ENCODE measurements around the gene KCNK17.

The KCNK17 gene

DNA sequence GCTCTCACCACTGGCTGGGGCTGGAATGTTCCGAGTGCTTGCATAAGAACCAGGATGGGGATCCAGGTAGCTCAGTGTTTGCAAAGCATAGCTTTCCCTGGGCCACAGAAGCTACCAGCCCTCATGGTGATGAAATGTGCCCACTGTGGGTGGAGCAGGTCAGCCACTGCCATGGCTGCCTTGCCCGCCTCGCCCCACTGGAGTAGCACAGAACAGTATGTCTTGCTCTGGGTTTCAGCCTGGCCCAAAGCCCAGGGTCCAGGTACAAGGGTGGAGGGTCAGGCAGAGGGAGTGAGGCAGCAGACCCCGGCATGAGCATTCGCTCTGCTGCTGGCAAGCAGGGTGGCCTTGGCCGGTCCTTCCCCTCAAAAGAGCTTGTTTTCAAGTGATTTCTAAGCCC lies 34.7 kb downstream of the KCNK17 start:
- Histone ChIP-seq H3K4me1 (ENCODE audit: insufficient read depth, low read length, poor library complexity, severe bottlenecking) (peaks cover 3% of the 10 kb centered on the region), H3K9me2 (replicated peaks; ENCODE audit: low read depth, low read length) (no peaks in the 10 kb centered on the region), H3K9me3 (ENCODE audit: insufficient read depth, low read depth, low read length) (no peaks in the 10 kb centered on the region), H2AFZ (ENCODE audit: low read length) (no peak overlapping the region), H3K36me3 (ENCODE audit: insufficient read depth, low read length) (no peaks in the 10 kb centered on the region), H3F3A (ENCODE audit: low read depth) (no peaks in the 10 kb centered on the region), H3K4me2 (ENCODE audit: low read depth, low read length, poor library complexity, severe bottlenecking) (no peak overlapping the region), H3K79me2 (ENCODE audit: insufficient read depth, low read length) (no peaks in the 10 kb centered on the region), H3K9ac (ENCODE audit: low read depth, low read length, poor library complexity, severe bottlenecking) (no peak overlapping the region), H4K20me1 (ENCODE audit: insufficient read depth, low read length, poor library complexity, severe bottlenecking) (no peaks in the 10 kb centered on the region), H3K4me3 (ENCODE audit: low read length, poor library complexity, severe bottlenecking) (no peak overlapping the region), H3K27me3 (ENCODE audit: insufficient read depth, low read length, poor library complexity, severe bottlenecking) (no peaks in the 10 kb centered on the region)
- TF ChIP-seq, protein P1, sequence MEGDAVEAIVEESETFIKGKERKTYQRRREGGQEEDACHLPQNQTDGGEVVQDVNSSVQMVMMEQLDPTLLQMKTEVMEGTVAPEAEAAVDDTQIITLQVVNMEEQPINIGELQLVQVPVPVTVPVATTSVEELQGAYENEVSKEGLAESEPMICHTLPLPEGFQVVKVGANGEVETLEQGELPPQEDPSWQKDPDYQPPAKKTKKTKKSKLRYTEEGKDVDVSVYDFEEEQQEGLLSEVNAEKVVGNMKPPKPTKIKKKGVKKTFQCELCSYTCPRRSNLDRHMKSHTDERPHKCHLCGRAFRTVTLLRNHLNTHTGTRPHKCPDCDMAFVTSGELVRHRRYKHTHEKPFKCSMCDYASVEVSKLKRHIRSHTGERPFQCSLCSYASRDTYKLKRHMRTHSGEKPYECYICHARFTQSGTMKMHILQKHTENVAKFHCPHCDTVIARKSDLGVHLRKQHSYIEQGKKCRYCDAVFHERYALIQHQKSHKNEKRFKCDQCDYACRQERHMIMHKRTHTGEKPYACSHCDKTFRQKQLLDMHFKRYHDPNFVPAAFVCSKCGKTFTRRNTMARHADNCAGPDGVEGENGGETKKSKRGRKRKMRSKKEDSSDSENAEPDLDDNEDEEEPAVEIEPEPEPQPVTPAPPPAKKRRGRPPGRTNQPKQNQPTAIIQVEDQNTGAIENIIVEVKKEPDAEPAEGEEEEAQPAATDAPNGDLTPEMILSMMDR (conservative IDR thresholded peaks at IDR 0.05; ENCODE audit: low read length), result no peak
- no peak for TF ChIP-seq EZH2phosphoT487 (IDR thresholded peaks at IDR 0.05; ENCODE audit: borderline replicate concordance)

DNA sequence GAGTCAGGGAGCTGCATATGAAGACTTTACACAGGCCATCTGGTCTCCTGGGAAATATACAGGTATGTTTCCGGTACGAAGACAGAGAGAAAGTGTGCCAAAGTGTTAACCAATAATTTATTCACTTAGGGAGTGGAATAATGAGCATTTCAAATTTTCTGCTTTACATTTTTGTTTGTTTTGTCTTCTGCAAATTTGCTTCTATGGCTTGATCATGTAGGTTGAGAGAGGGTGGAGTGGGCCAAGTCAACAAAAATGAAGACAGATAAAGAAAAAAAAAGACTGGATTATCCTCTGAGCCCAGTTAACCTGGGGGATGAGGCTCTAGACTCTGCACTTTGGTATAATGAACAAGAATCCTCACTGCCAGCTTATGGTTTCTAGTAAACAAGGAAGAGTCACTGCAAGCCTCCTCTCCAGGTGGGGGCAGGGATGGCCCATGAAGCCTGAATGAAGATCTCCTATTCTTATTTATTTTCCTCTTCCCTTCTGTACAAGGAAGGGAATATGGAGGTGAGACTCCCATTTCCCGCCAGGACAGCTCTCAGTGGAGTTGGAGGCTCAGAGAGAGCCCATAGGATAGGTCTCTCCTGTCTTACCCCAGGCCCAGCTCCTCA lies 37.7 kb downstream of the KCNK17 start:
- no peak overlapping the region for H3K9ac ChIP-seq (ENCODE audit: low read depth, low read length, poor library complexity, severe bottlenecking)
- H3K9me2 ChIP-seq (replicated peaks; ENCODE audit: low read depth, low read length), result no peaks in the 10 kb centered on the region
- H3K9me3 ChIP-seq (ENCODE audit: insufficient read depth, low read depth, low read length), result no peaks in the 10 kb centered on the region
- no peaks in the 10 kb centered on the region for H3F3A ChIP-seq (ENCODE audit: low read depth)
- no peak overlapping the region for H3K4me3 ChIP-seq (ENCODE audit: low read length, poor library complexity, severe bottlenecking)
- peaks cover 3% of the 10 kb centered on the region for H3K4me1 ChIP-seq (ENCODE audit: insufficient read depth, low read length, poor library complexity, severe bottlenecking)
- no peaks in the 10 kb centered on the region for H3K79me2 ChIP-seq (ENCODE audit: insufficient read depth, low read length)
- no peaks in the 10 kb centered on the region for H4K20me1 ChIP-seq (ENCODE audit: insufficient read depth, low read length, poor library complexity, severe bottlenecking)
- no peak overlapping the region for H2AFZ ChIP-seq (ENCODE audit: low read length)
- TF ChIP-seq EZH2phosphoT487 (IDR thresholded peaks at IDR 0.05; ENCODE audit: borderline replicate concordance), result no peak
- TF ChIP-seq, protein P1 (conservative IDR thresholded peaks at IDR 0.05; ENCODE audit: low read length), result no peak
- no peaks in the 10 kb centered on the region for H3K27me3 ChIP-seq (ENCODE audit: insufficient read depth, low read length, poor library complexity, severe bottlenecking)
- no peak overlapping the region for H3K4me2 ChIP-seq (ENCODE audit: low read depth, low read length, poor library complexity, severe bottlenecking)
- H3K36me3 ChIP-seq (ENCODE audit: insufficient read depth, low read length), result no peaks in the 10 kb centered on the region

- no peaks in the 10 kb centered on the region for H3K27me3 ChIP-seq (ENCODE audit: insufficient read depth, low read length, poor library complexity, severe bottlenecking)
- no peaks in the 10 kb centered on the region for H3K79me2 ChIP-seq (ENCODE audit: insufficient read depth, low read length)
- H4K20me1 ChIP-seq (ENCODE audit: insufficient read depth, low read length, poor library complexity, severe bottlenecking), result no peaks in the 10 kb centered on the region
Measured at GRCh38 chr6:39274903-39275302, 39.3 kb downstream of the KCNK17 start.

More at GRCh38 chr6:39274903-39275302, 39.3 kb downstream of the KCNK17 start:
- no peaks in the 10 kb centered on the region for H3F3A ChIP-seq (ENCODE audit: low read depth)
- H3K9me3 ChIP-seq (ENCODE audit: insufficient read depth, low read depth, low read length), result no peaks in the 10 kb centered on the region
- TF ChIP-seq EZH2phosphoT487 (IDR thresholded peaks at IDR 0.05; ENCODE audit: borderline replicate concordance), result no peak
- TF ChIP-seq, protein P1 (conservative IDR thresholded peaks at IDR 0.05; ENCODE audit: low read length), result no peak
- no peaks in the 10 kb centered on the region for H3K9me2 ChIP-seq (replicated peaks; ENCODE audit: low read depth, low read length)
- H3K4me3 ChIP-seq (ENCODE audit: low read length, poor library complexity, severe bottlenecking), result no peak overlapping the region
- H3K4me1 ChIP-seq (ENCODE audit: insufficient read depth, low read length, poor library complexity, severe bottlenecking), result no peaks in the 10 kb centered on the region
- H3K9ac ChIP-seq (ENCODE audit: low read depth, low read length, poor library complexity, severe bottlenecking), result no peak overlapping the region
- H2AFZ ChIP-seq (ENCODE audit: low read length), result no peak overlapping the region
- H3K36me3 ChIP-seq (ENCODE audit: insufficient read depth, low read length), result no peaks in the 10 kb centered on the region
- no peak overlapping the region for H3K4me2 ChIP-seq (ENCODE audit: low read depth, low read length, poor library complexity, severe bottlenecking)
